NCI-H1436 (cell line): Measurements from ENCODE around the gene KLHL30.

Experiments
- DNase-seq: peaks from one replicate; lab custom pipeline; 2025; lab: John Stamatoyannopoulos, UW

Gene KLHL30

GRCh38 chr2:238138331-238139195, at the start of gene KLHL30:
Gene KLHL30 (plus strand): TSS chr2:238138668. CDS start chr2:238140755, 2,087 bp downstream.
- DNase-seq: no peak

- DNase-seq: no peak
These were observed 47.6 kb upstream of the KLHL30 start for GRCh38 chr2:238090887-238091286.

- no peak for DNase-seq
These were observed 46.9 kb upstream of the KLHL30 start for GRCh38 chr2:238091436-238092060.

GRCh38 chr2:238092486-238093035, 45.9 kb upstream of the KLHL30 start:
- DNase-seq: no peak

GRCh38 chr2:238093181-238094140, 45.0 kb upstream of the KLHL30 start:
- no peak for DNase-seq

GRCh38 chr2:238094438-238095022, 43.9 kb upstream of the KLHL30 start:
- DNase-seq: no peak

- DNase-seq: no peak
These were observed 43.3 kb upstream of the KLHL30 start for GRCh38 chr2:238095143-238095542.

GRCh38 chr2:238096311-238097011, 42.0 kb upstream of the KLHL30 start:
- DNase-seq: no peak

GRCh38 chr2:238097201-238097987, 41.1 kb upstream of the KLHL30 start:
- DNase-seq: no peak

- peak; percentile 28 for DNase-seq
These were observed 40.2 kb upstream of the KLHL30 start for GRCh38 chr2:238097988-238098871.

GRCh38 chr2:238098901-238099713, 39.4 kb upstream of the KLHL30 start:
- DNase-seq: no peak

GRCh38 chr2:238099714-238100048, 38.8 kb upstream of the KLHL30 start:
- no peak for DNase-seq

GRCh38 chr2:238100049-238100820, 38.2 kb upstream of the KLHL30 start, which contains the start of gene ESPNL:
Gene ESPNL (plus strand): TSS chr2:238100340. CDS start chr2:238100420, 80 bp downstream.
- DNase-seq: no peak

GRCh38 chr2:238100821-238101771, 37.4 kb upstream of the KLHL30 start:
- no peak for DNase-seq

- DNase-seq: no peak
These were observed 36.3 kb upstream of the KLHL30 start for GRCh38 chr2:238101891-238102841.
